GM21723 (cell line): ENCODE measurements around the gene SIRT2.

Experiments
- ATAC-seq: cut with Tn5 transposase; IDR thresholded peaks from one replicate; pipeline ENCODE4 v1.9.1; 2021; ENCODE audit warnings: mild to moderate bottlenecking, moderate library complexity; ENCODE audit not compliant: unreplicated experiment

SIRT2 gene

GRCh38 chr19:38845374-38846024, 53.9 kb downstream of the SIRT2 start:
- ATAC-seq: no peak

GRCh38 chr19:38844093-38844686, 55.2 kb downstream of the SIRT2 start:
- no peak for ATAC-seq

GRCh38 chr19:38843175-38843758, 56.2 kb downstream of the SIRT2 start:
- ATAC-seq: no peak

GRCh38 chr19:38842439-38843174, 56.8 kb downstream of the SIRT2 start:
- ATAC-seq: no peak

- no peak for ATAC-seq
Measured at GRCh38 chr19:38841787-38842438, 57.5 kb downstream of the SIRT2 start.

- no peak for ATAC-seq
Measured at GRCh38 chr19:38841180-38841766, 58.1 kb downstream of the SIRT2 start.

- no peak for ATAC-seq
Measured at GRCh38 chr19:38840583-38840968, 58.8 kb downstream of the SIRT2 start.

- no peak for ATAC-seq
Measured at GRCh38 chr19:38839816-38840582, 59.4 kb downstream of the SIRT2 start.

GRCh38 chr19:38838986-38839761, 60.2 kb downstream of the SIRT2 start:
- no peak for ATAC-seq

GRCh38 chr19:38838208-38838985, 61.0 kb downstream of the SIRT2 start:
- ATAC-seq: no peak

- no peak for ATAC-seq
Measured at GRCh38 chr19:38837656-38838121, 61.7 kb downstream of the SIRT2 start.

GRCh38 chr19:38836983-38837626, 62.3 kb downstream of the SIRT2 start:
- no peak for ATAC-seq

- no peak for ATAC-seq
Measured at GRCh38 chr19:38836159-38836982, 63.0 kb downstream of the SIRT2 start.

GRCh38 chr19:38834590-38834989, 64.8 kb downstream of the SIRT2 start:
- ATAC-seq: no peak

- no peak for ATAC-seq
Measured at GRCh38 chr19:38834104-38834490, 65.3 kb downstream of the SIRT2 start.

GRCh38 chr19:38833092-38833425, 66.4 kb downstream of the SIRT2 start:
- no peak for ATAC-seq

GRCh38 chr19:38831142-38831605, 68.2 kb downstream of the SIRT2 start:
- peak; percentile 57 for ATAC-seq
